ENCODE results near the gene AFF3. TPM values are rescaled to one million over a fixed set of nuclear protein-coding genes. Genes with fewer than 3 reads are reported as not detected.

Gene AFF3
- total RNA-seq, 4 donors from 2014 or later, result 3.1 to 5.0 (median 3.7) TPM

DNA sequence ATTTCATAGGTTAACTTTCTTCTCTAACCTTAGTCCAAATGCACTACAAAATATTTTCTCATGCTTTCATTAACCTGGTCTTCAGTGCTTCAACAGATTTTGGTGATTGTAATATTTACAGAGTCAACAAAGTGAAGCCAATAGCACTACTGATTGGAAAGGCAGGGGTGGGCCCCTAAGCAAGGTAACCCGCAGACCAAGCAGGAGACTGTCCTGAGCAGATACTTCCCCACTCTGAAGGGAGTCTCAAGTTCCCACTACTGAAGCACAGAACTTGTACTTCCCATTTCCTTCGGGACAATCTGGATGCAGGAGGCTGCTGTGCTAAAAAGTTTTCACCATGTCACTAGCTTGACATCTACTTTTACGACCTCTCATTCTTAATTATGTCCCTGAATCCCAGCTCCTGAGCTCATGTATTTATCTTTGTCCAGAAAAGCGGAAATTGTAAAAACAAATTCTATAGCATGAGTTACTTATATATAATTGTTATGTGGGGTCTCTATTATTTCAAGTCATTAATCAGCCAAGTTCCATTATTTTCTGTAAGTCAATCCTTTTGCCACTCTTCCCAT, 341.0 kb downstream of the AFF3 start:
- Histone ChIP-seq H3K36me3 (no peaks in the 10 kb centered on the region), H3K9me3 (no peaks in the 10 kb centered on the region), H3K4me1 (no peaks in the 10 kb centered on the region), H3K27me3 (no peaks in the 10 kb centered on the region), H3K27ac (no peak overlapping the region), H3K4me3 (no peak overlapping the region)
- no peak for TF ChIP-seq POLR2A (IDR thresholded peaks at IDR 0.05)
- TF ChIP-seq POLR2AphosphoS5 (IDR thresholded peaks at IDR 0.05), result no peak
- TF ChIP-seq EP300 (IDR thresholded peaks at IDR 0.05), result no peak
- TF ChIP-seq, protein P1, sequence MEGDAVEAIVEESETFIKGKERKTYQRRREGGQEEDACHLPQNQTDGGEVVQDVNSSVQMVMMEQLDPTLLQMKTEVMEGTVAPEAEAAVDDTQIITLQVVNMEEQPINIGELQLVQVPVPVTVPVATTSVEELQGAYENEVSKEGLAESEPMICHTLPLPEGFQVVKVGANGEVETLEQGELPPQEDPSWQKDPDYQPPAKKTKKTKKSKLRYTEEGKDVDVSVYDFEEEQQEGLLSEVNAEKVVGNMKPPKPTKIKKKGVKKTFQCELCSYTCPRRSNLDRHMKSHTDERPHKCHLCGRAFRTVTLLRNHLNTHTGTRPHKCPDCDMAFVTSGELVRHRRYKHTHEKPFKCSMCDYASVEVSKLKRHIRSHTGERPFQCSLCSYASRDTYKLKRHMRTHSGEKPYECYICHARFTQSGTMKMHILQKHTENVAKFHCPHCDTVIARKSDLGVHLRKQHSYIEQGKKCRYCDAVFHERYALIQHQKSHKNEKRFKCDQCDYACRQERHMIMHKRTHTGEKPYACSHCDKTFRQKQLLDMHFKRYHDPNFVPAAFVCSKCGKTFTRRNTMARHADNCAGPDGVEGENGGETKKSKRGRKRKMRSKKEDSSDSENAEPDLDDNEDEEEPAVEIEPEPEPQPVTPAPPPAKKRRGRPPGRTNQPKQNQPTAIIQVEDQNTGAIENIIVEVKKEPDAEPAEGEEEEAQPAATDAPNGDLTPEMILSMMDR (IDR thresholded peaks at IDR 0.05), result no peak
- 88% methylated on average over 4 of the region's 4 CpGs for WGBS
- DNase-seq (ENCODE audit: low spot score in 2 of 2), result no peak

GRCh38 chr2:99797475-99797874, 344.9 kb downstream of the AFF3 start:
- TF ChIP-seq, protein P1 (IDR thresholded peaks at IDR 0.05), result no peak
- no peak for TF ChIP-seq POLR2A (IDR thresholded peaks at IDR 0.05)
- TF ChIP-seq POLR2AphosphoS5 (IDR thresholded peaks at IDR 0.05), result no peak
- no peak for TF ChIP-seq EP300 (IDR thresholded peaks at IDR 0.05)
- 87% methylated on average over 1 of the region's 1 CpG for WGBS
- Histone ChIP-seq H3K27ac (no peak overlapping the region), H3K36me3 (no peaks in the 10 kb centered on the region), H3K4me1 (no peaks in the 10 kb centered on the region), H3K4me3 (no peak overlapping the region), H3K27me3 (no peaks in the 10 kb centered on the region), H3K9me3 (no peaks in the 10 kb centered on the region)
- DNase-seq (ENCODE audit: low spot score in 2 of 2), result no peak

GRCh38 chr2:99794414-99794813, 348.0 kb downstream of the AFF3 start:
- Histone ChIP-seq H3K27ac (no peak overlapping the region), H3K4me3 (no peak overlapping the region), H3K27me3 (no peaks in the 10 kb centered on the region), H3K36me3 (no peaks in the 10 kb centered on the region), H3K4me1 (no peaks in the 10 kb centered on the region), H3K9me3 (no peaks in the 10 kb centered on the region)
- no peak for DNase-seq (ENCODE audit: low spot score in 2 of 2)
- TF ChIP-seq POLR2AphosphoS5 (IDR thresholded peaks at IDR 0.05) (no peak), POLR2A (IDR thresholded peaks at IDR 0.05) (no peak), EP300 (IDR thresholded peaks at IDR 0.05) (no peak)
- TF ChIP-seq, protein P1 (IDR thresholded peaks at IDR 0.05), result no peak

DNA sequence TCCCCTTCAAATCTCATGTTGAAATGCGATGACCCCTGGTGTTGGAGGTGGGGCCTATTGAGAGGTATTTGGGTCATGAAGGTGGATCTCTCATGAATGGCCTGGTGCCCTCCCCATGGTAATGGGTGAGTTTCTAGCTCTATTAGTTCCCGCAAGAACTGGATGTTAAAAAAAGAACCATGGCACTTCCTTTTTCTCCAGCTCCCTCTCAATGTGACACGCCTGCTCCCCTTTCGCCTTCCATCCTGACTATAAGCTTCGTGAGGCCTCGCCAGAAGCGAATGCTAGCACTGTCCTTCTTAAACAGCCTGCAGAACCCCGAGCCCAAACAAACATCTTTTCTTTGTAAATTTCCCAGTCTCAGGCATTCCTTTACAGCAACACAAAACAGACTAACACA, 349.4 kb downstream of the AFF3 start:
- Histone ChIP-seq H3K4me3 (no peak overlapping the region), H3K27me3 (no peaks in the 10 kb centered on the region), H3K27ac (no peak overlapping the region), H3K4me1 (no peaks in the 10 kb centered on the region), H3K9me3 (no peaks in the 10 kb centered on the region), H3K36me3 (no peaks in the 10 kb centered on the region)
- WGBS, result 90% methylated on average over 8 of the region's 8 CpGs
- DNase-seq (ENCODE audit: low spot score in 2 of 2), result no peak
- TF ChIP-seq POLR2AphosphoS5 (IDR thresholded peaks at IDR 0.05) (no peak), POLR2A (IDR thresholded peaks at IDR 0.05) (no peak), EP300 (IDR thresholded peaks at IDR 0.05) (no peak)
- TF ChIP-seq, protein P1 (IDR thresholded peaks at IDR 0.05), result no peak

- no peak overlapping the region for H3K4me3 ChIP-seq
- no peak for TF ChIP-seq EP300 (IDR thresholded peaks at IDR 0.05)
- no peak for TF ChIP-seq POLR2AphosphoS5 (IDR thresholded peaks at IDR 0.05)
- no peak for TF ChIP-seq POLR2A (IDR thresholded peaks at IDR 0.05)
- TF ChIP-seq, protein P1 (IDR thresholded peaks at IDR 0.05), result no peak
- H3K4me1 ChIP-seq, result no peaks in the 10 kb centered on the region
- no peak overlapping the region for H3K27ac ChIP-seq
- no peaks in the 10 kb centered on the region for H3K27me3 ChIP-seq
- 68% methylated on average over 1 of the region's 1 CpG for WGBS
- no peaks in the 10 kb centered on the region for H3K36me3 ChIP-seq
- DNase-seq (ENCODE audit: low spot score in 2 of 2), result no peak
- no peaks in the 10 kb centered on the region for H3K9me3 ChIP-seq
Measured at GRCh38 chr2:99789849-99790248, 352.5 kb downstream of the AFF3 start.
